ENCODE results near the gene PRKCE.
"Not testable (repeated sequence)": the region's sequence is repeated elsewhere in the genome, so short reads cannot be mapped to it uniquely, and the experiment has no call there.

The PRKCE gene

DNA sequence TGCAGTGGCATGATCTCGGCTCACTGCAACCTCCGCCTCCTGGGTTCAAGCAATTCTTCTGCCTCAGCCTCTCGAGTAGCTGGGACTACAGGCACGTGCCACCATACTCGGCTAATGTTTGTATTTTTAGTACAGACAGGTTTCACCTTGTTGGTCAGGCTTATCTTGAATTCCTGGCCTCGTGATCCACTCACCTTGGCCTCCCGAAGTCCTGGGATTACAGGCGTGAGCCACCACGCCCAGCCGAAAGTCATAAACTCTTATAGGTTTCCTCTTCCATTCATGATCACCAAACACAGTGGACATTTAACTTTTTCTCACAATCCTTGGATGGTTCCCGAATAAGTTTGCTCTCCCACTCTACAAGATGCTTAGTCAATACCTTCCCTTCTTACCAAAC is 552.2 kb downstream of the PRKCE start:
- not testable (repeated sequence) for H3K27ac Mint-ChIP-seq, H3K4me3 Mint-ChIP-seq

GRCh38 chr2:46207591-46207990 is 556.1 kb downstream of the PRKCE start:
- H3K36me3 Mint-ChIP-seq, result peaks cover 8% of the 10 kb centered on the region
- H3K27ac Mint-ChIP-seq, result no peak overlapping the region
- H3K27me3 Mint-ChIP-seq, result no peaks in the 10 kb centered on the region
- H3K9me3 Mint-ChIP-seq (ENCODE audit: low read depth), result peaks cover 5% of the 10 kb centered on the region
- H3K4me3 Mint-ChIP-seq, result no peak overlapping the region
- H3K4me1 Mint-ChIP-seq (ENCODE audit: low read depth), result peaks cover 7% of the 10 kb centered on the region

More for the DNA sequence above, 552.2 kb downstream of the PRKCE start:
- not testable (repeated sequence) for H3K9me3 Mint-ChIP-seq (ENCODE audit: low read depth); H3K36me3 Mint-ChIP-seq; H3K27me3 Mint-ChIP-seq
- H3K4me1 Mint-ChIP-seq (ENCODE audit: low read depth), result peaks cover 27% of the 10 kb centered on the region

- H3K4me3 Mint-ChIP-seq, result no peak overlapping the region
- H3K4me1 Mint-ChIP-seq (ENCODE audit: low read depth), result peaks cover 2% of the 10 kb centered on the region
- peaks cover 2% of the 10 kb centered on the region for H3K27me3 Mint-ChIP-seq
- peaks cover 10% of the 10 kb centered on the region for H3K9me3 Mint-ChIP-seq (ENCODE audit: low read depth)
- H3K36me3 Mint-ChIP-seq, result peaks cover 12% of the 10 kb centered on the region
- H3K27ac Mint-ChIP-seq, result no peak overlapping the region
Measured at GRCh38 chr2:46208766-46209165, 557.3 kb downstream of the PRKCE start.

GRCh38 chr2:46210063-46210462 is 558.6 kb downstream of the PRKCE start:
- Mint-ChIP-seq H3K27me3 (peaks cover 3% of the 10 kb centered on the region), H3K9me3 (ENCODE audit: low read depth) (peaks cover 22% of the 10 kb centered on the region), H3K27ac (no peak overlapping the region)

DNA sequence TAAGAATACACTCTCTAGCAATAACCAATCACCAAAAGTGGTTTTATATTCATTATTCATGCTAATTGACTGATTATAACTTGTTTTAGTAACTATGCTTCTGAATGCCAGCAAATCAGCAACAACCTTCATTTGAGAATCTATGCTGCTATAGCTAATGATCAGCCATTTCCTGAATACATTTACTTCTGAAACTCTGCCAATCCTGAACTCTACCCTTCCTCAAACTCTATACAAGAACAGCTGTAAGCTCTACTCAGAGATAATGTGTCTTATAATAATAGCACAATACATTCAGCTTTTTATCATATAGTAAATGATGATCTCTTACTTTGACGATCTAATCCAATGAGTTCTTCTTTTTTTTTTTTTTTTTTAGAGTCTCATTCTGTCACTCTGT is 560.0 kb downstream of the PRKCE start:
- Mint-ChIP-seq H3K27me3 (peaks cover 3% of the 10 kb centered on the region), H3K9me3 (ENCODE audit: low read depth) (peaks cover 29% of the 10 kb centered on the region)

More at GRCh38 chr2:46210063-46210462, 558.6 kb downstream of the PRKCE start:
- no peak overlapping the region for H3K4me3 Mint-ChIP-seq
- peaks cover 18% of the 10 kb centered on the region for H3K36me3 Mint-ChIP-seq
- H3K4me1 Mint-ChIP-seq (ENCODE audit: low read depth), result no peaks in the 10 kb centered on the region

DNA sequence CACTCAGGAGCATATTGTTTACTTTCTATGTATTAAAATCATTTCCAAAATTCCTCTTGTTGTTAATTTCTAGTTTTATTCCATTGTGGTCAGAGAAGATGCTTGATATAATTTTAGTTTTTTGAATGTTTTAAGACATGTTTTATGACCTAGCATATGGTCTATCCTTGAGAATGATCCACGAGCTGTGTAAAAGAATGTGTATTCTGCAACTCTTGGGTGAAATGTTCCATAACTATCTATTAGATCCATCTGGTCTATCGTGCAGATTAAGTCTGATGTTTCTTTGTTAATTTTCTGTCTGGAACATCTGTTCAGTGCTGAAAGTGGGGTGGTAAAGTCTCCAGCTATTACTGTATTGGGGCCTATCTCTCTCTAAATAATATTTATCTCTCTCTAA is 562.4 kb downstream of the PRKCE start:
- Mint-ChIP-seq H3K9me3 (ENCODE audit: low read depth) (peaks cover 31% of the 10 kb centered on the region), H3K27me3 (peaks cover 7% of the 10 kb centered on the region), H3K4me1 (ENCODE audit: low read depth) (no peaks in the 10 kb centered on the region), H3K4me3 (no peak overlapping the region), H3K36me3 (peaks cover 27% of the 10 kb centered on the region), H3K27ac (no peak overlapping the region)

More for the DNA sequence above, 560.0 kb downstream of the PRKCE start:
- H3K4me3 Mint-ChIP-seq, result no peak overlapping the region
- H3K27ac Mint-ChIP-seq, result no peak overlapping the region
- H3K36me3 Mint-ChIP-seq, result peaks cover 22% of the 10 kb centered on the region
- H3K4me1 Mint-ChIP-seq (ENCODE audit: low read depth), result no peaks in the 10 kb centered on the region

DNA sequence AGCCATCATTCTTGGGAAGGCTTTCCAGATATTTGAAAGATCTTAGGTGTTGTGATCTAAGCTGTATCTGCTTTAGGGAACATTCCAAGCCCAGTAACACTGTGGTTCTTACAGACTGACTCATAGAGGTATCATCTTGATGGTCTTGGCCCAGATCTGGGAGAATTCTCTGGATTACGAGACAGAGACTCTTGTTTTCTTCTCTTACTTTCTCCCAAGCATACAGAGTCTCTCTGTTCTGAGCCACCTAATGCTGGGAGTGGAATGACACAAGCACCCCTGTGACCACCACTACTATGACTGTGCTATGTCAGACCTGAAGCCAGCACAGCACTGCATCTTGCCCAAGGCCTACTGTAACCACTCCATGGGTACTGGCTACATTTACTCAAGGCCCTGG is 564.7 kb downstream of the PRKCE start:
- Mint-ChIP-seq H3K4me3 (no peak overlapping the region), H3K4me1 (ENCODE audit: low read depth) (no peaks in the 10 kb centered on the region), H3K9me3 (ENCODE audit: low read depth) (peaks cover 31% of the 10 kb centered on the region), H3K27ac (no peak overlapping the region), H3K27me3 (peaks cover 12% of the 10 kb centered on the region), H3K36me3 (peaks cover 29% of the 10 kb centered on the region)

- H3K4me3 Mint-ChIP-seq; H3K36me3 Mint-ChIP-seq; H3K9me3 Mint-ChIP-seq (ENCODE audit: low read depth); H3K27ac Mint-ChIP-seq; H3K27me3 Mint-ChIP-seq: not testable (repeated sequence)
- H3K4me1 Mint-ChIP-seq (ENCODE audit: low read depth), result peaks cover 18% of the 10 kb centered on the region
Measured at GRCh38 chr2:46223514-46223913, 572.0 kb downstream of the PRKCE start.

- peaks cover 26% of the 10 kb centered on the region for H3K4me1 Mint-ChIP-seq (ENCODE audit: low read depth)
- H3K27ac Mint-ChIP-seq, result no peak overlapping the region
- H3K27me3 Mint-ChIP-seq, result no peaks in the 10 kb centered on the region
- no peak overlapping the region for H3K4me3 Mint-ChIP-seq
- no peaks in the 10 kb centered on the region for H3K9me3 Mint-ChIP-seq (ENCODE audit: low read depth)
- no peaks in the 10 kb centered on the region for H3K36me3 Mint-ChIP-seq
Measured at GRCh38 chr2:46225150-46225625, 573.7 kb downstream of the PRKCE start.

GRCh38 chr2:46225730-46226129 is 574.3 kb downstream of the PRKCE start:
- H3K4me1 Mint-ChIP-seq (ENCODE audit: low read depth), result peaks cover 29% of the 10 kb centered on the region
- no peaks in the 10 kb centered on the region for H3K27me3 Mint-ChIP-seq
- no peaks in the 10 kb centered on the region for H3K9me3 Mint-ChIP-seq (ENCODE audit: low read depth)
- H3K27ac Mint-ChIP-seq, result no peak overlapping the region
- no peaks in the 10 kb centered on the region for H3K36me3 Mint-ChIP-seq
- H3K4me3 Mint-ChIP-seq, result no peak overlapping the region

GRCh38 chr2:46226620-46227019 is 575.1 kb downstream of the PRKCE start:
- H3K4me1 Mint-ChIP-seq (ENCODE audit: low read depth), result peaks cover 29% of the 10 kb centered on the region
- no peaks in the 10 kb centered on the region for H3K27me3 Mint-ChIP-seq
- no peaks in the 10 kb centered on the region for H3K9me3 Mint-ChIP-seq (ENCODE audit: low read depth)
- no peak overlapping the region for H3K27ac Mint-ChIP-seq
- H3K4me3 Mint-ChIP-seq, result no peak overlapping the region
- no peaks in the 10 kb centered on the region for H3K36me3 Mint-ChIP-seq

DNA sequence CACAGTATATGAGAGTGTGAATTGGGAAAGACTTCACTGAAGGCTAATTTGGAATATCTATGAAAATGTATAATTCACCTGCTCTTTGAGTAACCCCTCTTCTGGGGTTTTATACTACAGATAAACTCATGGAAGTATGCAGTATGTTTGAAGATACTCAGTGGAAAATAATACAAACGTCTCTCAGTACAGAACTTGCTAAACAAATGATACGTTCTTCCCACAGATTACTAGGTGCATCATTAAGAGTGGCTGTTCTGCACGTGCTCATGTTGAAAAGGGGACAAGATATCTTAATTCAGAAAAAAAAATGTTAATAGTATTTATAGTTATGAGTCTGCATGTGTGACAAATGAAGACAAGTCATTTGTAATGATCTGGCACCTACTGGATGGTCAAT is 575.5 kb downstream of the PRKCE start:
- Mint-ChIP-seq H3K27ac (no peak overlapping the region), H3K4me3 (no peak overlapping the region), H3K27me3 (no peaks in the 10 kb centered on the region), H3K4me1 (ENCODE audit: low read depth) (peaks cover 29% of the 10 kb centered on the region), H3K9me3 (ENCODE audit: low read depth) (no peaks in the 10 kb centered on the region), H3K36me3 (no peaks in the 10 kb centered on the region)

GRCh38 chr2:46227674-46228289 is 576.3 kb downstream of the PRKCE start:
- H3K9me3 Mint-ChIP-seq (ENCODE audit: low read depth), result no peaks in the 10 kb centered on the region
- no peak overlapping the region for H3K27ac Mint-ChIP-seq
- H3K4me1 Mint-ChIP-seq (ENCODE audit: low read depth), result peaks cover 29% of the 10 kb centered on the region
- no peak overlapping the region for H3K4me3 Mint-ChIP-seq
- no peaks in the 10 kb centered on the region for H3K27me3 Mint-ChIP-seq
- no peaks in the 10 kb centered on the region for H3K36me3 Mint-ChIP-seq

DNA sequence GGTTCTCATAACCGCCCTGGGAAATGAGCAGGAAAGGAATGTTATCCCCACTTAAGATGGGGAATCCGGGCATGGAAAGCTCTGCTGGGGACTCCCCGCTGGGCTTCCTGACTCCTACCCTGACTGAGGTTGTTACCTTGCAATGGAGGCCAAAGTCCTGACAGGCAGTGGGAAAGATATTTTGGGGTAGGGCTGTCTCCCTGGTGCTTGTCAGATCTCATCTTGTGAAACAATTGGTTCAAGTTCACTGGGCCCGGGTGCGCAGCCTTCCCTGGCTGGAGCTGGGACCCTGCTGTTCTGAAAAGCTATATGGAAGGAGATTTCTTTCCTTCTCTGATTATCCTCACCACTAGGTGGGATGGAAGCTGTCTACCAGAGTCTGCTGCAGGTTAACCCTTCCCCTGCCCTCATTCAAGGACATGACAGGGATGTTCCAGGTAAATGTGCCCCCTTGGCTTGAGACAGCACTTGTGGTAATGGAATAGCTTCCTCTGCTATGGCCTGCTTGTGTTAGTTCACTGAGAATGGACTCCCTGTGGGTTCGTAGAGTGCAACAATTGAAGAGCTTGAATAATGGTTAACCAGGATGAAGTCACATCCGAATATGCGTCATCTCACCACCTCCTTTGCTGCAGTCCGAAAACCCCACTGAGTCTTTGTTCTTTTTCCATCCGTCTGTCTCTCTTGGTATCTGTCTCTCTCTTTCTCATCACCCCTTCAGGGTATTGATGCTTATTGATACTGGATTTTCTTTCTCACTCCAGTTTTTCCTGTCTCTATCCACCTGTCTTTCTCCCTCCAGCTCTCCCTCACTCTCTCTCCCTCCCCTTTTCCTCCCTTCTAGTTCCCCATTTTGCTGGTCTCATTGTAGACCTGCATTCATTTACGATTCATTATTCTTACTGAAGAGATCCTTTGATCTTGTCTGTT is 577.9 kb downstream of the PRKCE start:
- no peak overlapping the region for H3K4me3 Mint-ChIP-seq
- peaks cover 19% of the 10 kb centered on the region for H3K4me1 Mint-ChIP-seq (ENCODE audit: low read depth)
- no peaks in the 10 kb centered on the region for H3K36me3 Mint-ChIP-seq
- H3K27me3 Mint-ChIP-seq, result no peaks in the 10 kb centered on the region
- no peaks in the 10 kb centered on the region for H3K9me3 Mint-ChIP-seq (ENCODE audit: low read depth)
- H3K27ac Mint-ChIP-seq, result peak overlapping the region; percentile 48

GRCh38 chr2:46230115-46230571 is 578.7 kb downstream of the PRKCE start:
- Mint-ChIP-seq H3K4me1 (ENCODE audit: low read depth) (peaks cover 13% of the 10 kb centered on the region), H3K9me3 (ENCODE audit: low read depth) (no peaks in the 10 kb centered on the region), H3K4me3 (no peak overlapping the region), H3K27ac (peak overlapping the region; percentile 48), H3K27me3 (no peaks in the 10 kb centered on the region), H3K36me3 (no peaks in the 10 kb centered on the region)

Data from activated naive CD8-positive, alpha-beta T cell (primary cell).